ENCODE results near the gene RFX2.

- TF ChIP-seq CTCF (IDR thresholded peaks at IDR 0.05 in 4 of 5, conservative IDR thresholded peaks at IDR 0.05 in 1 of 5) (peak; percentile 26 to 90 (median 80)), POLR2A (IDR thresholded peaks at IDR 0.05) (no peak)
These were observed 142.3 kb downstream of the RFX2 start for GRCh38 chr19:5967994-5968430.

All from gastrocnemius medialis (tissue), 4 donors.